ENCODE results near the gene NME7.
"Not testable (repeated sequence)": the region's sequence is repeated elsewhere in the genome, so short reads cannot be mapped to it uniquely, and the experiment has no call there.

NME7 gene

GRCh38 chr1:169367096-169367685 lies 406 bp downstream of the NME7 start:
- H3K4me1 ChIP-seq (ENCODE audit: control insufficient read depth, insufficient read depth, low read length), result peaks cover 28% of the 10 kb centered on the region
- H3K9ac ChIP-seq (ENCODE audit: low read depth, low read length), result peak overlapping the region; percentile 94
- H3K9me3 ChIP-seq (replicated peaks; ENCODE audit: low read length), result peaks cover 4% of the 10 kb centered on the region
- peaks cover 19% of the 10 kb centered on the region for H3K36me3 ChIP-seq (ENCODE audit: insufficient read depth, low read length)
- peak overlapping the region; percentile 92 for H3K4me3 ChIP-seq (ENCODE audit: low read length)
- H3K27me3 ChIP-seq (ENCODE audit: control insufficient read depth, insufficient read depth, low read length), result no peaks in the 10 kb centered on the region
- peak overlapping the region; percentile 90 for H3K4me2 ChIP-seq (ENCODE audit: low read length)

GRCh38 chr1:169364948-169365347 lies 2.6 kb downstream of the NME7 start:
- Histone ChIP-seq H3K4me1 (ENCODE audit: control insufficient read depth, insufficient read depth, low read length) (peaks cover 28% of the 10 kb centered on the region), H3K27me3 (ENCODE audit: control insufficient read depth, insufficient read depth, low read length) (no peaks in the 10 kb centered on the region), H3K9ac (ENCODE audit: low read depth, low read length) (no peak overlapping the region), H3K36me3 (ENCODE audit: insufficient read depth, low read length) (peaks cover 2% of the 10 kb centered on the region), H3K4me3 (ENCODE audit: low read length) (no peak overlapping the region), H3K4me2 (ENCODE audit: low read length) (no peak overlapping the region), H3K9me3 (replicated peaks; ENCODE audit: low read length) (peaks cover 4% of the 10 kb centered on the region)

GRCh38 chr1:169363046-169363730 lies 4.4 kb downstream of the NME7 start:
- Histone ChIP-seq H3K9ac (ENCODE audit: low read depth, low read length) (peak overlapping the region; percentile 41), H3K9me3 (replicated peaks; ENCODE audit: low read length) (peaks cover 4% of the 10 kb centered on the region)

GRCh38 chr1:169361281-169361680 lies 6.3 kb downstream of the NME7 start:
- H3K36me3 ChIP-seq (ENCODE audit: insufficient read depth, low read length), result no peaks in the 10 kb centered on the region
- H3K4me1 ChIP-seq (ENCODE audit: control insufficient read depth, insufficient read depth, low read length), result peaks cover 14% of the 10 kb centered on the region
- no peak overlapping the region for H3K4me2 ChIP-seq (ENCODE audit: low read length)
- peaks cover 4% of the 10 kb centered on the region for H3K9me3 ChIP-seq (replicated peaks; ENCODE audit: low read length)
- H3K27me3 ChIP-seq (ENCODE audit: control insufficient read depth, insufficient read depth, low read length), result no peaks in the 10 kb centered on the region
- no peak overlapping the region for H3K4me3 ChIP-seq (ENCODE audit: low read length)
- no peak overlapping the region for H3K9ac ChIP-seq (ENCODE audit: low read depth, low read length)

More at GRCh38 chr1:169363046-169363730, 4.4 kb downstream of the NME7 start:
- no peaks in the 10 kb centered on the region for H3K27me3 ChIP-seq (ENCODE audit: control insufficient read depth, insufficient read depth, low read length)
- H3K4me3 ChIP-seq (ENCODE audit: low read length), result no peak overlapping the region
- H3K4me2 ChIP-seq (ENCODE audit: low read length), result peak overlapping the region; percentile 58
- H3K36me3 ChIP-seq (ENCODE audit: insufficient read depth, low read length), result no peaks in the 10 kb centered on the region
- peaks cover 21% of the 10 kb centered on the region for H3K4me1 ChIP-seq (ENCODE audit: control insufficient read depth, insufficient read depth, low read length)

- H3K4me2 ChIP-seq (ENCODE audit: low read length), result no peak overlapping the region
- no peak overlapping the region for H3K4me3 ChIP-seq (ENCODE audit: low read length)
- H3K9me3 ChIP-seq (replicated peaks; ENCODE audit: low read length), result peaks cover 4% of the 10 kb centered on the region
- H3K36me3 ChIP-seq (ENCODE audit: insufficient read depth, low read length), result no peaks in the 10 kb centered on the region
- H3K4me1 ChIP-seq (ENCODE audit: control insufficient read depth, insufficient read depth, low read length), result peaks cover 14% of the 10 kb centered on the region
- no peak overlapping the region for H3K9ac ChIP-seq (ENCODE audit: low read depth, low read length)
- no peaks in the 10 kb centered on the region for H3K27me3 ChIP-seq (ENCODE audit: control insufficient read depth, insufficient read depth, low read length)
Measured at GRCh38 chr1:169360415-169360814, 7.2 kb downstream of the NME7 start.

- no peaks in the 10 kb centered on the region for H3K9me3 ChIP-seq (replicated peaks; ENCODE audit: low read length)
- no peaks in the 10 kb centered on the region for H3K36me3 ChIP-seq (ENCODE audit: insufficient read depth, low read length)
- H3K9ac ChIP-seq (ENCODE audit: low read depth, low read length), result no peak overlapping the region
- no peaks in the 10 kb centered on the region for H3K27me3 ChIP-seq (ENCODE audit: control insufficient read depth, insufficient read depth, low read length)
- H3K4me2 ChIP-seq (ENCODE audit: low read length), result no peak overlapping the region
- no peaks in the 10 kb centered on the region for H3K4me1 ChIP-seq (ENCODE audit: control insufficient read depth, insufficient read depth, low read length)
- H3K4me3 ChIP-seq (ENCODE audit: low read length), result no peak overlapping the region
Measured at GRCh38 chr1:169348383-169349036, 19.1 kb downstream of the NME7 start.

- H3K36me3 ChIP-seq (ENCODE audit: insufficient read depth, low read length), result no peaks in the 10 kb centered on the region
- H3K4me1 ChIP-seq (ENCODE audit: control insufficient read depth, insufficient read depth, low read length), result no peaks in the 10 kb centered on the region
- no peaks in the 10 kb centered on the region for H3K27me3 ChIP-seq (ENCODE audit: control insufficient read depth, insufficient read depth, low read length)
- H3K9me3 ChIP-seq (replicated peaks; ENCODE audit: low read length), result no peaks in the 10 kb centered on the region
- no peak overlapping the region for H3K4me2 ChIP-seq (ENCODE audit: low read length)
- H3K9ac ChIP-seq (ENCODE audit: low read depth, low read length), result no peak overlapping the region
- H3K4me3 ChIP-seq (ENCODE audit: low read length), result no peak overlapping the region
Measured at GRCh38 chr1:169347688-169348382, 19.8 kb downstream of the NME7 start.

- Histone ChIP-seq H3K4me3 (ENCODE audit: low read length) (no peak overlapping the region), H3K27me3 (ENCODE audit: control insufficient read depth, insufficient read depth, low read length) (no peaks in the 10 kb centered on the region), H3K4me1 (ENCODE audit: control insufficient read depth, insufficient read depth, low read length) (no peaks in the 10 kb centered on the region), H3K9ac (ENCODE audit: low read depth, low read length) (no peak overlapping the region), H3K9me3 (replicated peaks; ENCODE audit: low read length) (no peaks in the 10 kb centered on the region), H3K4me2 (ENCODE audit: low read length) (no peak overlapping the region), H3K36me3 (ENCODE audit: insufficient read depth, low read length) (no peaks in the 10 kb centered on the region)
Measured at GRCh38 chr1:169346036-169346589, 21.5 kb downstream of the NME7 start.

- Histone ChIP-seq H3K4me1 (ENCODE audit: control insufficient read depth, insufficient read depth, low read length) (no peaks in the 10 kb centered on the region), H3K9ac (ENCODE audit: low read depth, low read length) (no peak overlapping the region), H3K27me3 (ENCODE audit: control insufficient read depth, insufficient read depth, low read length) (no peaks in the 10 kb centered on the region), H3K4me3 (ENCODE audit: low read length) (no peak overlapping the region), H3K9me3 (replicated peaks; ENCODE audit: low read length) (no peaks in the 10 kb centered on the region), H3K36me3 (ENCODE audit: insufficient read depth, low read length) (no peaks in the 10 kb centered on the region), H3K4me2 (ENCODE audit: low read length) (no peak overlapping the region)
Measured at GRCh38 chr1:169345511-169345910, 22.1 kb downstream of the NME7 start.

GRCh38 chr1:169342096-169342495 lies 25.5 kb downstream of the NME7 start:
- H3K36me3 ChIP-seq (ENCODE audit: insufficient read depth, low read length); H3K9ac ChIP-seq (ENCODE audit: low read depth, low read length); H3K4me3 ChIP-seq (ENCODE audit: low read length); H3K27me3 ChIP-seq (ENCODE audit: control insufficient read depth, insufficient read depth, low read length); H3K4me1 ChIP-seq (ENCODE audit: control insufficient read depth, insufficient read depth, low read length); H3K9me3 ChIP-seq (replicated peaks; ENCODE audit: low read length); H3K4me2 ChIP-seq (ENCODE audit: low read length): not testable (repeated sequence)

GRCh38 chr1:169340882-169341281 lies 26.7 kb downstream of the NME7 start:
- H3K4me2 ChIP-seq (ENCODE audit: low read length), result no peak overlapping the region
- no peaks in the 10 kb centered on the region for H3K4me1 ChIP-seq (ENCODE audit: control insufficient read depth, insufficient read depth, low read length)
- H3K27me3 ChIP-seq (ENCODE audit: control insufficient read depth, insufficient read depth, low read length), result no peaks in the 10 kb centered on the region
- no peaks in the 10 kb centered on the region for H3K36me3 ChIP-seq (ENCODE audit: insufficient read depth, low read length)
- H3K9ac ChIP-seq (ENCODE audit: low read depth, low read length), result no peak overlapping the region
- no peak overlapping the region for H3K4me3 ChIP-seq (ENCODE audit: low read length)
- H3K9me3 ChIP-seq (replicated peaks; ENCODE audit: low read length), result no peaks in the 10 kb centered on the region

Data from skeletal muscle satellite cell (primary cell).